Liver (tissue), 9 donors: Measurements from ENCODE around the gene LGR5. TPM values are rescaled to one million over a fixed set of nuclear protein-coding genes. Genes with fewer than 3 reads are reported as not detected.

Source experiments
- DNase-seq: peaks from one replicate; pipeline ENCODE4 v3.0.0-alpha.2; 2017; ENCODE audit warnings: low spot score
- H3K27ac ChIP-seq, 2 donors: one replicate each; pipeline ENCODE4 v1.7.0; 2013; ENCODE audit warnings: inconsistent platforms in 2 of 2, low read length in 2 of 2, control low read depth in 1 of 2, low read depth in 1 of 2, mild to moderate bottlenecking in 1 of 2
- H3K27me3 ChIP-seq, 4 donors: one replicate each; pipeline versions ENCODE4 v1.6.1 to v1.7.0; 2013; ENCODE audit warnings: low read length in 3 of 4, inconsistent platforms in 1 of 4, mild to moderate bottlenecking in 1 of 4, moderate library complexity in 1 of 4; ENCODE audit not compliant: control insufficient read depth in 4 of 4, insufficient read depth in 4 of 4
- H3K36me3 ChIP-seq, 4 donors: one replicate each; pipeline versions ENCODE4 v1.6.1 to v1.7.0; 2013; ENCODE audit warnings: low read length in 3 of 4, mild to moderate bottlenecking in 3 of 4, low read depth in 1 of 4, moderate library complexity in 1 of 4; ENCODE audit not compliant: control insufficient read depth in 4 of 4, insufficient read depth in 3 of 4
- H3K4me1 ChIP-seq, 4 donors: one replicate each; pipeline versions ENCODE4 v1.6.1 to v1.7.0; 2013; ENCODE audit warnings: low read length in 3 of 4, mild to moderate bottlenecking in 3 of 4, moderate library complexity in 1 of 4; ENCODE audit not compliant: control insufficient read depth in 4 of 4, insufficient read depth in 4 of 4
- H3K4me3 ChIP-seq, 3 donors: one replicate each; pipeline versions ENCODE4 v1.6.1 to v1.7.0; 2013; ENCODE audit warnings: low read length in 3 of 3, control low read depth in 1 of 3, low read depth in 1 of 3, mild to moderate bottlenecking in 1 of 3
- H3K9ac ChIP-seq, 2 donors: one replicate each; pipeline ENCODE4 v1.7.0; 2013; ENCODE audit warnings: low read length in 2 of 2, mild to moderate bottlenecking in 2 of 2, moderate library complexity in 2 of 2, control low read depth in 1 of 2, low read depth in 1 of 2
- H3K9me3 ChIP-seq, 4 donors: one replicate each; pipeline versions ENCODE4 v1.6.1 to v1.7.0; 2013; ENCODE audit warnings: low read length in 3 of 4; ENCODE audit not compliant: control insufficient read depth in 4 of 4
- EGR1 ChIP-seq, 2 donors: IDR thresholded peaks; 2 replicates each; pipeline ENCODE4 v1.6.1; 2016 to 2018; ENCODE audit warnings: antibody characterized with exemption in 2 of 2, low read depth in 2 of 2
- FOXA1 ChIP-seq: IDR thresholded peaks from 2 replicates; pipeline ENCODE4 v1.6.1; 2016; ENCODE audit warnings: antibody characterized with exemption
- FOXA2 ChIP-seq: IDR thresholded peaks from 2 replicates; pipeline ENCODE4 v1.6.1; 2016; ENCODE audit warnings: antibody characterized with exemption
- GABPA ChIP-seq, 2 donors: IDR thresholded peaks in 1 of 2; conservative IDR thresholded peaks in 1 of 2; 2 replicates each; pipeline ENCODE4 v1.6.1; 2016; ENCODE audit warnings: antibody characterized with exemption in 2 of 2, mild to moderate bottlenecking in 1 of 2, moderate library complexity in 1 of 2
- HNF4A ChIP-seq, 2 donors: conservative IDR thresholded peaks; 2 replicates each; pipeline ENCODE4 v1.6.1; 2016; ENCODE audit warnings: antibody characterized with exemption in 2 of 2, mild to moderate bottlenecking in 2 of 2
- HNF4G ChIP-seq: IDR thresholded peaks from 2 replicates; pipeline ENCODE4 v1.6.1; 2016; ENCODE audit warnings: antibody characterized with exemption
- JUND ChIP-seq, 2 donors: IDR thresholded peaks; 2 replicates each; pipeline ENCODE4 v1.6.1; 2016; ENCODE audit warnings: antibody characterized with exemption in 2 of 2
- NR2F2 ChIP-seq: IDR thresholded peaks from 2 replicates; pipeline ENCODE4 v1.6.1; 2016; ENCODE audit warnings: antibody characterized with exemption
- RAD21 ChIP-seq, 2 donors: IDR thresholded peaks; 2 replicates each; pipeline ENCODE4 v1.6.1; 2016; ENCODE audit warnings: antibody characterized with exemption in 2 of 2, mild to moderate bottlenecking in 2 of 2
- RXRA ChIP-seq, 2 donors: IDR thresholded peaks; 2 replicates each; pipeline ENCODE4 v1.6.1; 2017 to 2018; ENCODE audit warnings: antibody characterized with exemption in 2 of 2, mild to moderate bottlenecking in 1 of 2
- SP1 ChIP-seq: IDR thresholded peaks from 2 replicates; pipeline ENCODE4 v1.6.1; 2018; ENCODE audit warnings: antibody characterized with exemption, mild to moderate bottlenecking
- YY1 ChIP-seq: IDR thresholded peaks from 2 replicates; pipeline ENCODE4 v1.6.1; 2016; ENCODE audit warnings: antibody characterized with exemption, mild to moderate bottlenecking
- WGBS: extraction: QIAGEN DNeasy Blood & Tissue Kit; methylation state at CpG from one replicate; pipeline ENCODE4 v1.1.7; 2013; 5-methylcytosine and 5-hydroxymethylcytosine counted together
- polyA plus RNA-seq, 2 donors: library from polyadenylated mRNA; stranded (reverse) in 1 of 2; unstranded in 1 of 2; fragments of 200-250 nt in 1 of 2; fragments of >200 nt in 1 of 2; fragmentation: Nextera tagmentation in 1 of 2; extraction: Ambion mirVana in 1 of 2; gene quantifications; one replicate each; pipeline versions ENCODE4 v1.2.1 to v1.2.3, GENCODE V29; 2013 to 2015
- total RNA-seq, 2 donors: library from RNA; depleted of rRNA; stranded (reverse); fragments of >200 nt; gene quantifications; one replicate each; pipeline ENCODE4 v1.2.3, GENCODE V29; 2014
- TF ChIP-seq, protein P1 (sequence below): fragments of 150-350 bp; IDR thresholded peaks from 2 replicates; pipeline ENCODE4 v1.5.1; 2017; ENCODE audit warnings: improper control_type of control experiment, low read depth, low read length; ENCODE audit not compliant: missing input control
- TF ChIP-seq, protein P2 (sequence below): IDR thresholded peaks from 2 replicates; pipeline ENCODE4 v1.6.1; 2016; ENCODE audit warnings: antibody characterized with exemption
- TF ChIP-seq, protein P3 (sequence below): IDR thresholded peaks from 2 replicates; pipeline ENCODE4 v1.6.1; 2016; ENCODE audit warnings: antibody characterized with exemption
- TF ChIP-seq, protein P4 (sequence below): IDR thresholded peaks from 2 replicates; pipeline ENCODE4 v1.6.1; 2016; ENCODE audit warnings: antibody characterized with exemption
- TF ChIP-seq, protein P5 (sequence below): IDR thresholded peaks from 2 replicates; pipeline ENCODE4 v1.6.1; 2016; ENCODE audit warnings: antibody characterized with exemption, mild to moderate bottlenecking
- donor health status: healthy.
- donor health status: healthy.
- donor health status: healthy.
- donor health status: healthy.
- donor health status: healthy.

Gene LGR5
- total and polyA plus RNA-seq, 4 donors = 0.17 to 0.99 (median 0.82) TPM

DNA sequence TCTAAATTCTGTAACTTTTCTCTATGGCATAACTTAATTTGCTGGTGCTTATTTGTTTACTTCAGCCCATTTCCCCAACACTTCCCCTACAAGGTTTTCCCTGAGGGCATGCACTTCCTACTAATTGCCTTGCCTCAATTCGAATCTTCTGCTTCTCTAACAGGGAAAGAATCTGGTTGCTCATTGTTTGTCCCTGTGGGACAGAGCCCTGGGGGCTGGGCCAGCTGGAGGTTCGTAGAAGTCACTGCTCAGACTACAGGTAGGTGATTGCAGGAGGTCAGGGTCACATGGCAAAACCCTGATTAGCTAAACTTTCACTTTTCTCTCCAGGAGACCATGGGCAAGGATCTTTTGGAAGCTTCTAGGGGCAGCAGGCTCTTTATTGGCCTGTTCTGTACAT, 152.0 kb downstream of the LGR5 start:
- TF ChIP-seq, protein P1, sequence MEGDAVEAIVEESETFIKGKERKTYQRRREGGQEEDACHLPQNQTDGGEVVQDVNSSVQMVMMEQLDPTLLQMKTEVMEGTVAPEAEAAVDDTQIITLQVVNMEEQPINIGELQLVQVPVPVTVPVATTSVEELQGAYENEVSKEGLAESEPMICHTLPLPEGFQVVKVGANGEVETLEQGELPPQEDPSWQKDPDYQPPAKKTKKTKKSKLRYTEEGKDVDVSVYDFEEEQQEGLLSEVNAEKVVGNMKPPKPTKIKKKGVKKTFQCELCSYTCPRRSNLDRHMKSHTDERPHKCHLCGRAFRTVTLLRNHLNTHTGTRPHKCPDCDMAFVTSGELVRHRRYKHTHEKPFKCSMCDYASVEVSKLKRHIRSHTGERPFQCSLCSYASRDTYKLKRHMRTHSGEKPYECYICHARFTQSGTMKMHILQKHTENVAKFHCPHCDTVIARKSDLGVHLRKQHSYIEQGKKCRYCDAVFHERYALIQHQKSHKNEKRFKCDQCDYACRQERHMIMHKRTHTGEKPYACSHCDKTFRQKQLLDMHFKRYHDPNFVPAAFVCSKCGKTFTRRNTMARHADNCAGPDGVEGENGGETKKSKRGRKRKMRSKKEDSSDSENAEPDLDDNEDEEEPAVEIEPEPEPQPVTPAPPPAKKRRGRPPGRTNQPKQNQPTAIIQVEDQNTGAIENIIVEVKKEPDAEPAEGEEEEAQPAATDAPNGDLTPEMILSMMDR = no peak
- TF ChIP-seq, protein P2, sequence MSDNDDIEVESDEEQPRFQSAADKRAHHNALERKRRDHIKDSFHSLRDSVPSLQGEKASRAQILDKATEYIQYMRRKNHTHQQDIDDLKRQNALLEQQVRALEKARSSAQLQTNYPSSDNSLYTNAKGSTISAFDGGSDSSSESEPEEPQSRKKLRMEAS = no peak
- TF ChIP-seq EGR1 (IDR thresholded peaks at IDR 0.05; ENCODE audit: low read depth in 2 of 2) (no peak), RAD21 (IDR thresholded peaks at IDR 0.05) (no peak), GABPA (IDR thresholded peaks at IDR 0.05 in 1 of 2, conservative IDR thresholded peaks at IDR 0.05 in 1 of 2) (no peak), FOXA2 (no peak), NR2F2 (no peak), YY1 (no peak), FOXA1 (no peak), SP1 (no peak), JUND (IDR thresholded peaks at IDR 0.05) (no peak)
- TF ChIP-seq, protein P3, sequence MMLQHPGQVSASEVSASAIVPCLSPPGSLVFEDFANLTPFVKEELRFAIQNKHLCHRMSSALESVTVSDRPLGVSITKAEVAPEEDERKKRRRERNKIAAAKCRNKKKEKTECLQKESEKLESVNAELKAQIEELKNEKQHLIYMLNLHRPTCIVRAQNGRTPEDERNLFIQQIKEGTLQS = no peak
- TF ChIP-seq, protein P4, sequence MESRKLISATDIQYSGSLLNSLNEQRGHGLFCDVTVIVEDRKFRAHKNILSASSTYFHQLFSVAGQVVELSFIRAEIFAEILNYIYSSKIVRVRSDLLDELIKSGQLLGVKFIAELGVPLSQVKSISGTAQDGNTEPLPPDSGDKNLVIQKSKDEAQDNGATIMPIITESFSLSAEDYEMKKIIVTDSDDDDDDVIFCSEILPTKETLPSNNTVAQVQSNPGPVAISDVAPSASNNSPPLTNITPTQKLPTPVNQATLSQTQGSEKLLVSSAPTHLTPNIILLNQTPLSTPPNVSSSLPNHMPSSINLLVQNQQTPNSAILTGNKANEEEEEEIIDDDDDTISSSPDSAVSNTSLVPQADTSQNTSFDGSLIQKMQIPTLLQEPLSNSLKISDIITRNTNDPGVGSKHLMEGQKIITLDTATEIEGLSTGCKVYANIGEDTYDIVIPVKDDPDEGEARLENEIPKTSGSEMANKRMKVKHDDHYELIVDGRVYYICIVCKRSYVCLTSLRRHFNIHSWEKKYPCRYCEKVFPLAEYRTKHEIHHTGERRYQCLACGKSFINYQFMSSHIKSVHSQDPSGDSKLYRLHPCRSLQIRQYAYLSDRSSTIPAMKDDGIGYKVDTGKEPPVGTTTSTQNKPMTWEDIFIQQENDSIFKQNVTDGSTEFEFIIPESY = no peak
- no peak overlapping the region for H3K27ac ChIP-seq
- no peak for DNase-seq
- H3K36me3 ChIP-seq = no peaks in the 10 kb centered on the region
- no peaks in the 10 kb centered on the region for H3K9me3 ChIP-seq
- H3K9ac ChIP-seq = no peak overlapping the region
- H3K4me1 ChIP-seq = peaks cover 0 to 1% (median 0%) of the 10 kb centered on the region in 4 donors
- 43% methylated on average over 2 of the region's 2 CpGs for WGBS
- peaks cover 0 to 5% (median 0%) of the 10 kb centered on the region in 4 donors for H3K27me3 ChIP-seq
- H3K4me3 ChIP-seq = no peak overlapping the region

DNA sequence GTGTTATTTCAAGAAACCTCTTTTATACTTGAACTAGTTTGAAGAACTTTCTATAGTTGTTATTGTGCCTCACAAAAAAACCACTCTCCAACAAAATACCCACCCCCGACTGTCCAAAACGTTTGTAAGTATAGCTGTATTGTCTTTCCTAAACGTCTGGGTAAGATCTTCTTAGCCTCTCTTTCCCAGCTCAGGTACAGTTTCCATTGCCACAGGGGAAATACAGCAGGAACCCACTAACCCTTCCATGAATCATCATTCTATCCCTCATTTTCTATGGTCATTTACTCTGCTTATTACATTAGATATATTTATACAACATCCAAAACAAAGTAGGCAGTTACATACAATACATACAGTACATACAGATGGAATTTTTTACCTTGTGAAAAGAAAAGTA, 153.2 kb downstream of the LGR5 start:
- TF ChIP-seq, protein P5, sequence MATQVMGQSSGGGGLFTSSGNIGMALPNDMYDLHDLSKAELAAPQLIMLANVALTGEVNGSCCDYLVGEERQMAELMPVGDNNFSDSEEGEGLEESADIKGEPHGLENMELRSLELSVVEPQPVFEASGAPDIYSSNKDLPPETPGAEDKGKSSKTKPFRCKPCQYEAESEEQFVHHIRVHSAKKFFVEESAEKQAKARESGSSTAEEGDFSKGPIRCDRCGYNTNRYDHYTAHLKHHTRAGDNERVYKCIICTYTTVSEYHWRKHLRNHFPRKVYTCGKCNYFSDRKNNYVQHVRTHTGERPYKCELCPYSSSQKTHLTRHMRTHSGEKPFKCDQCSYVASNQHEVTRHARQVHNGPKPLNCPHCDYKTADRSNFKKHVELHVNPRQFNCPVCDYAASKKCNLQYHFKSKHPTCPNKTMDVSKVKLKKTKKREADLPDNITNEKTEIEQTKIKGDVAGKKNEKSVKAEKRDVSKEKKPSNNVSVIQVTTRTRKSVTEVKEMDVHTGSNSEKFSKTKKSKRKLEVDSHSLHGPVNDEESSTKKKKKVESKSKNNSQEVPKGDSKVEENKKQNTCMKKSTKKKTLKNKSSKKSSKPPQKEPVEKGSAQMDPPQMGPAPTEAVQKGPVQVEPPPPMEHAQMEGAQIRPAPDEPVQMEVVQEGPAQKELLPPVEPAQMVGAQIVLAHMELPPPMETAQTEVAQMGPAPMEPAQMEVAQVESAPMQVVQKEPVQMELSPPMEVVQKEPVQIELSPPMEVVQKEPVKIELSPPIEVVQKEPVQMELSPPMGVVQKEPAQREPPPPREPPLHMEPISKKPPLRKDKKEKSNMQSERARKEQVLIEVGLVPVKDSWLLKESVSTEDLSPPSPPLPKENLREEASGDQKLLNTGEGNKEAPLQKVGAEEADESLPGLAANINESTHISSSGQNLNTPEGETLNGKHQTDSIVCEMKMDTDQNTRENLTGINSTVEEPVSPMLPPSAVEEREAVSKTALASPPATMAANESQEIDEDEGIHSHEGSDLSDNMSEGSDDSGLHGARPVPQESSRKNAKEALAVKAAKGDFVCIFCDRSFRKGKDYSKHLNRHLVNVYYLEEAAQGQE = no peak
- TF ChIP-seq, protein P3 = no peak
- TF ChIP-seq FOXA2 (no peak), JUND (IDR thresholded peaks at IDR 0.05) (no peak), RAD21 (IDR thresholded peaks at IDR 0.05) (no peak), SP1 (no peak), FOXA1 (no peak), EGR1 (IDR thresholded peaks at IDR 0.05; ENCODE audit: low read depth in 2 of 2) (no peak), RXRA (IDR thresholded peaks at IDR 0.05) (no peak), HNF4G (no peak), GABPA (IDR thresholded peaks at IDR 0.05 in 1 of 2, conservative IDR thresholded peaks at IDR 0.05 in 1 of 2) (no peak), HNF4A (conservative IDR thresholded peaks at IDR 0.05) (no peak), NR2F2 (no peak)
- TF ChIP-seq, protein P4 = no peak
- TF ChIP-seq, protein P1 = no peak
- TF ChIP-seq, protein P2 = no peak
- Histone ChIP-seq H3K27me3 (peaks cover 0 to 7% (median 0%) of the 10 kb centered on the region in 4 donors), H3K9ac (no peak overlapping the region), H3K4me3 (no peak overlapping the region), H3K36me3 (no peaks in the 10 kb centered on the region), H3K9me3 (no peaks in the 10 kb centered on the region), H3K4me1 (no peaks in the 10 kb centered on the region), H3K27ac (no peak overlapping the region)
- DNase-seq = no peak
- 63% methylated on average over 3 of the region's 3 CpGs for WGBS
